ENCODE measurements around the gene VCL. TPM values are rescaled to one million over a fixed set of nuclear protein-coding genes. Genes with fewer than 3 reads are reported as not detected.

The VCL gene
- total and polyA plus RNA-seq, 4 experiments from 2014 or later: 29.6 to 60.3 (median 38.9) TPM

- no peaks in the 10 kb centered on the region for H3K9me3 Mint-ChIP-seq
- no peak overlapping the region for H3K27ac Mint-ChIP-seq
- peaks cover 9% of the 10 kb centered on the region for H3K4me1 ChIP-seq (ENCODE audit: insufficient read depth, low read length)
- peaks cover 17 to 23% of the 10 kb centered on the region in 2 donors for H3K36me3 Mint-ChIP-seq
- H3K9me3 ChIP-seq (ENCODE audit: control insufficient read depth in 1 of 2, low read length in 2 of 2): no peaks in the 10 kb centered on the region
- no peaks in the 10 kb centered on the region for H3K27me3 ChIP-seq (ENCODE audit: insufficient read depth, low read length)
- intact Hi-C loops (cut with micrococcal nuclease): no loop called here
- DNase-seq: no peak
- no peak overlapping the region for H3K27ac ChIP-seq (ENCODE audit: low read depth, low read length)
- H3K36me3 ChIP-seq (ENCODE audit: insufficient read depth, low read length): peaks cover 5% of the 10 kb centered on the region
- ChIA-PET CTCF (ENCODE audit: partially characterized antibody) (interaction anchor here (1.0 kb wide), 1 partner anchor 9 kb away, joined by 3 read pairs; no protein-coding TSS in a partner anchor), POLR2A (ENCODE audit: partially characterized antibody) (no interaction called here)
- no peaks in the 10 kb centered on the region for H3K27me3 Mint-ChIP-seq
- peaks cover 12 to 31% (median 13%) of the 10 kb centered on the region in 4 donors for H3K4me1 Mint-ChIP-seq
- no peak overlapping the region for H3K4me3 ChIP-seq (ENCODE audit: low read length in 2 of 2)
- no peak overlapping the region for H3K4me3 Mint-ChIP-seq
Observed at GRCh38 chr10:74044419-74044818, 46.5 kb downstream of the VCL start.

- Mint-ChIP-seq H3K27me3 (no peaks in the 10 kb centered on the region), H3K4me1 (peaks cover 11 to 29% (median 16%) of the 10 kb centered on the region in 4 donors), H3K4me3 (no peak overlapping the region), H3K36me3 (peaks cover 14 to 23% of the 10 kb centered on the region in 2 donors), H3K27ac (peak overlapping the region in 3 of 7 donors; percentile 22 to 64 (median 35)), H3K9me3 (no peaks in the 10 kb centered on the region)
- Histone ChIP-seq H3K4me3 (ENCODE audit: low read length in 2 of 2) (no peak overlapping the region), H3K36me3 (ENCODE audit: insufficient read depth, low read length) (peaks cover 5% of the 10 kb centered on the region), H3K27ac (ENCODE audit: low read depth, low read length) (no peak overlapping the region), H3K4me1 (ENCODE audit: insufficient read depth, low read length) (peaks cover 21% of the 10 kb centered on the region), H3K27me3 (ENCODE audit: insufficient read depth, low read length) (no peaks in the 10 kb centered on the region), H3K9me3 (ENCODE audit: control insufficient read depth in 1 of 2, low read length in 2 of 2) (no peaks in the 10 kb centered on the region)
- intact Hi-C loops (cut with micrococcal nuclease): no loop called here
- DNase-seq: no peak
- ChIA-PET CTCF (ENCODE audit: partially characterized antibody) (interaction anchor here (1.1 to 1.4 kb wide), 2 partner anchors 11 to 12 kb away, joined by 3 read pairs; no protein-coding TSS in a partner anchor), POLR2A (ENCODE audit: partially characterized antibody) (interaction anchor here (1.0 kb wide), 1 partner anchor 9 kb away, joined by 3 read pairs; no protein-coding TSS in a partner anchor)
Observed at GRCh38 chr10:74047304-74047703, 49.4 kb downstream of the VCL start.

GRCh38 chr10:74047871-74048270 lies 50.0 kb downstream of the VCL start:
- Mint-ChIP-seq H3K9me3 (no peaks in the 10 kb centered on the region), H3K4me3 (no peak overlapping the region), H3K36me3 (peaks cover 14 to 23% of the 10 kb centered on the region in 2 donors), H3K27me3 (no peaks in the 10 kb centered on the region), H3K4me1 (peaks cover 11 to 29% (median 19%) of the 10 kb centered on the region in 4 donors), H3K27ac (no peak overlapping the region)
- POLR2A ChIA-PET (ENCODE audit: partially characterized antibody): interaction anchor here (1.0 kb wide), 1 partner anchor 9 kb away, joined by 3 read pairs; no protein-coding TSS in a partner anchor
- H3K27ac ChIP-seq (ENCODE audit: low read depth, low read length): no peak overlapping the region
- peaks cover 23% of the 10 kb centered on the region for H3K4me1 ChIP-seq (ENCODE audit: insufficient read depth, low read length)
- no peak for DNase-seq
- no peaks in the 10 kb centered on the region for H3K9me3 ChIP-seq (ENCODE audit: control insufficient read depth in 1 of 2, low read length in 2 of 2)
- peaks cover 5% of the 10 kb centered on the region for H3K36me3 ChIP-seq (ENCODE audit: insufficient read depth, low read length)
- intact Hi-C loops (cut with micrococcal nuclease): no loop called here
- no peak overlapping the region for H3K4me3 ChIP-seq (ENCODE audit: low read length in 2 of 2)
- no peaks in the 10 kb centered on the region for H3K27me3 ChIP-seq (ENCODE audit: insufficient read depth, low read length)
- CTCF ChIA-PET (ENCODE audit: partially characterized antibody): interaction anchor here (1.1 to 1.4 kb wide), 2 partner anchors 10 to 13 kb away, joined by 3 read pairs; no protein-coding TSS in a partner anchor

DNA sequence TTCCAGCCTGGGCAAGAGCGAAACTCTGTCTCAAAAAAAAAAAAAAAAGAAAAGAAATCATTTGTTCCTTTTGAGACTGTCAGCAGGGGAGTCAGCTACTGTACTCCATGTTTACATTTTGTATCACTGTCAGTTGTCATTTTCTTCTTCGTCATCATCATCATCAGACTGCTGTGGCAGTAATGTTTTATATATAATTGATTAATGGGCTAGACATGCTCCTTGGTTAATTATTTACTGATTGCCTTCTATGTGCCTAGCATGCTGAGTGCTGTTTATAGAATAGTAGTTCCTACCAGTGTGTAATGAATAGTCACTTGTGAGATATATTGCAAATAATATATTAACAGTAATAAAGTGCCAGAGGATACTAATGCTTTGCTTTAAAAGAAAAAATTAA lies 50.5 kb downstream of the VCL start:
- POLR2A ChIA-PET (ENCODE audit: partially characterized antibody): no interaction called here
- CTCF ChIA-PET (ENCODE audit: partially characterized antibody): interaction anchor here (1.1 to 1.5 kb wide), 3 partner anchors 10 to 108 kb away, joined by 3 to 4 read pairs (median 3); no protein-coding TSS in a partner anchor

GRCh38 chr10:74049955-74050354 lies 52.0 kb downstream of the VCL start:
- Mint-ChIP-seq H3K27ac (no peak overlapping the region), H3K27me3 (no peaks in the 10 kb centered on the region), H3K4me1 (peaks cover 17 to 39% (median 28%) of the 10 kb centered on the region in 4 donors), H3K36me3 (peaks cover 6 to 15% of the 10 kb centered on the region in 2 donors), H3K4me3 (no peak overlapping the region), H3K9me3 (no peaks in the 10 kb centered on the region)
- no peaks in the 10 kb centered on the region for H3K27me3 ChIP-seq (ENCODE audit: insufficient read depth, low read length)
- no peaks in the 10 kb centered on the region for H3K36me3 ChIP-seq (ENCODE audit: insufficient read depth, low read length)
- H3K4me3 ChIP-seq (ENCODE audit: low read length in 2 of 2): no peak overlapping the region
- CTCF ChIA-PET (ENCODE audit: partially characterized antibody): interaction anchor here (1.4 to 3.0 kb wide), 3 partner anchors 14 to 109 kb away, joined by 4 to 11 read pairs (median 9); no protein-coding TSS in a partner anchor
- intact Hi-C loops (cut with micrococcal nuclease): no loop called here
- H3K9me3 ChIP-seq (ENCODE audit: control insufficient read depth in 1 of 2, low read length in 2 of 2): no peaks in the 10 kb centered on the region
- H3K27ac ChIP-seq (ENCODE audit: low read depth, low read length): no peak overlapping the region
- no peak for DNase-seq
- H3K4me1 ChIP-seq (ENCODE audit: insufficient read depth, low read length): peaks cover 23% of the 10 kb centered on the region
- POLR2A ChIA-PET (ENCODE audit: partially characterized antibody): no interaction called here

More for the DNA sequence above, 50.5 kb downstream of the VCL start:
- Mint-ChIP-seq H3K36me3 (peaks cover 14 to 23% of the 10 kb centered on the region in 2 donors), H3K27me3 (no peaks in the 10 kb centered on the region), H3K4me3 (no peak overlapping the region), H3K4me1 (peaks cover 12 to 33% (median 23%) of the 10 kb centered on the region in 4 donors), H3K9me3 (no peaks in the 10 kb centered on the region), H3K27ac (peak overlapping the region in 2 of 7 donors; percentile 36 to 76)
- Histone ChIP-seq H3K4me1 (ENCODE audit: insufficient read depth, low read length) (peaks cover 23% of the 10 kb centered on the region), H3K4me3 (ENCODE audit: low read length in 2 of 2) (no peak overlapping the region), H3K27ac (ENCODE audit: low read depth, low read length) (no peak overlapping the region), H3K36me3 (ENCODE audit: insufficient read depth, low read length) (peaks cover 3% of the 10 kb centered on the region), H3K9me3 (ENCODE audit: control insufficient read depth in 1 of 2, low read length in 2 of 2) (no peaks in the 10 kb centered on the region), H3K27me3 (ENCODE audit: insufficient read depth, low read length) (no peaks in the 10 kb centered on the region)
- no peak for DNase-seq
- intact Hi-C loops (cut with micrococcal nuclease): no loop called here

DNA sequence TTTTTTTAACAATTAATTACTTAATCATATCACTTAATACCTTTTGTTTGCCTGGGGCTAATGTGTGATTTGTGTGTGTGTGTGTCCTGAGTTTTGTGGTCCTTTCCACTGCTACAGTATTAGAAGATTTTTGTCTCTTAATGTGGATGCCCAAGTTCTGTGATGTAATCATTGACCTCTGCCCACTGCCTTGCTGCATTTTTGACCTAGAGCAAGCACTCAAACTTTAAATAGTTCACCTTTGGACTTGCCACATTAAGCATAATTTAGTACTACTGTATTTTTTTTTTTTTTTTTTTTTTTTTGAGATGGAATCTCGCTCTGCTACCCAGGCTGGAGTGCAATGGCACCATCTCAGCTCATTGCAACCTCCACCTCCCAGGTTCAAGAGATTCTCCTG lies 52.7 kb downstream of the VCL start:
- H3K36me3 Mint-ChIP-seq: peaks cover 6 to 8% of the 10 kb centered on the region in 2 donors
- H3K27me3 Mint-ChIP-seq: no peaks in the 10 kb centered on the region
- Histone ChIP-seq H3K9me3 (ENCODE audit: control insufficient read depth in 1 of 2, low read length in 2 of 2) (no peaks in the 10 kb centered on the region), H3K27ac (ENCODE audit: low read depth, low read length) (no peak overlapping the region), H3K36me3 (ENCODE audit: insufficient read depth, low read length) (no peaks in the 10 kb centered on the region), H3K4me3 (ENCODE audit: low read length in 2 of 2) (no peak overlapping the region), H3K4me1 (ENCODE audit: insufficient read depth, low read length) (peaks cover 23% of the 10 kb centered on the region), H3K27me3 (ENCODE audit: insufficient read depth, low read length) (no peaks in the 10 kb centered on the region)
- peaks cover 16 to 39% (median 29%) of the 10 kb centered on the region in 4 donors for H3K4me1 Mint-ChIP-seq
- peak overlapping the region in 2 of 7 donors; percentile 24 to 59 for H3K27ac Mint-ChIP-seq
- ChIA-PET POLR2A (ENCODE audit: partially characterized antibody) (interaction anchor here (0.7 kb wide), 1 partner anchor 13 kb away, joined by 3 read pairs; no protein-coding TSS in a partner anchor), CTCF (ENCODE audit: partially characterized antibody) (interaction anchor here (1.0 to 3.0 kb wide), 2 partner anchors 15 to 30 kb away, joined by 6 to 9 read pairs; no protein-coding TSS in a partner anchor)
- no peak overlapping the region for H3K4me3 Mint-ChIP-seq
- no peak for DNase-seq
- intact Hi-C loops (cut with micrococcal nuclease): no loop called here
- H3K9me3 Mint-ChIP-seq: no peaks in the 10 kb centered on the region

DNA sequence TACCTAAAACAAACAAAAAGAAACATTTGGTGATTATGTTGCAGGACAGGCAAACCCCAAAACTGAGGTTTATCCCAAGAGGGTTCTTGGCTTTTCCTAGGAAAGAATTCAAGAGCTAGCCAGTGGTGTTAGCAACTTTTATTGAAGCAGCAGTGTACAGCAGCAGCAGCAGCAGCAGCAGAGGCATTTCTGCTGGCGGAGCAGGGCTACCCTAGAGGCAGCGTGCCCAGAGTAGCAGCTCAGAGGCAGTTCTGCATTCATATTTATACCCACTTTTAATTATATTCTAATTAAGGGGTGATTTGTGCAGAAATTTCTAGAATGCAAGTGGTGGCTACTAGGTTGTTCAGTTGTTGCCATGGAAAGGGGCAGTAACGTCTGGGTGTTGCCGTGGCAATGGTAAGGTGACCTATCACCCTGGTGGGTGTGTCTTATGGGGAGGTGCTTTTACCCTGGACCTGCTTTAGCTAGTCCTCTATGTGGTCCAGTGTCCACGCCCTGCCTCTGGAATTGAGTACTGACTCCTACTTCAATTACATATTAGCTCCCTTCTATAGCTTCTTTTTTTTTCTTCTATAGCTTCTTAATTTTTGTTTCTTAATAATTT lies 53.9 kb downstream of the VCL start:
- CTCF ChIA-PET (ENCODE audit: partially characterized antibody): interaction anchor here (0.8 to 3.0 kb wide), 9 partner anchors 13 to 165 kb away, joined by 3 to 9 read pairs (median 3); no protein-coding TSS in a partner anchor

More for the DNA sequence above, 53.9 kb downstream of the VCL start:
- H3K36me3 Mint-ChIP-seq: no peaks in the 10 kb centered on the region
- POLR2A ChIA-PET (ENCODE audit: partially characterized antibody): no interaction called here
- no peak for DNase-seq
- no peaks in the 10 kb centered on the region for H3K27me3 Mint-ChIP-seq
- no peak overlapping the region for H3K27ac ChIP-seq (ENCODE audit: low read depth, low read length)
- H3K9me3 Mint-ChIP-seq: no peaks in the 10 kb centered on the region
- no peaks in the 10 kb centered on the region for H3K36me3 ChIP-seq (ENCODE audit: insufficient read depth, low read length)
- H3K4me3 ChIP-seq (ENCODE audit: low read length in 2 of 2): no peak overlapping the region
- H3K27me3 ChIP-seq (ENCODE audit: insufficient read depth, low read length): no peaks in the 10 kb centered on the region
- H3K4me1 ChIP-seq (ENCODE audit: insufficient read depth, low read length): peaks cover 33% of the 10 kb centered on the region
- intact Hi-C loops (cut with micrococcal nuclease): no loop called here
- no peaks in the 10 kb centered on the region for H3K9me3 ChIP-seq (ENCODE audit: control insufficient read depth in 1 of 2, low read length in 2 of 2)
- H3K4me1 Mint-ChIP-seq: peaks cover 26 to 50% (median 35%) of the 10 kb centered on the region in 4 donors
- peak overlapping the region in 4 of 7 donors; percentile 23 to 48 (median 44) for H3K27ac Mint-ChIP-seq
- no peak overlapping the region for H3K4me3 Mint-ChIP-seq

Data from CD4-positive, alpha-beta memory T cell (primary cell).